ENCODE data around the gene BPIFB6.

The BPIFB6 gene

DNA sequence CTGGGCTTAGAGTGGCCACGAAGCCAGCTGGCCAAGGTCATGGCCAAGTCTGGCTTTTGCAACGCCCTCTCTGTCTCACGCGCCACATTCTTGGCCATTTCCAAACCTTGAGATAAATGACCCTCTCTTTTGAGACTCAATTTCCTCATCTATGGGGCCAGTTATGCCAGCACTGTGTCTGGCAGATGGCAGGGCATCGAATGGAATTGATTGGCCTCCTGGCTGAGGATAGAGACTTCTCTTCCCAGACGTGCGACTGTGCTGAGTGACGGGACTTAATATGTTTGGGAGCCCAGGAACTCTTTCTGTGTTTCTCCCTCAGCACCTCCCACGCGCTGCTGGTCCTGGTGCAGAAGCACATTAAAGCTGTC, 16.3 kb upstream of the BPIFB6 start:
- peak in 2 of 58 donors; percentile 3 to 7 for DNase-seq

DNA sequence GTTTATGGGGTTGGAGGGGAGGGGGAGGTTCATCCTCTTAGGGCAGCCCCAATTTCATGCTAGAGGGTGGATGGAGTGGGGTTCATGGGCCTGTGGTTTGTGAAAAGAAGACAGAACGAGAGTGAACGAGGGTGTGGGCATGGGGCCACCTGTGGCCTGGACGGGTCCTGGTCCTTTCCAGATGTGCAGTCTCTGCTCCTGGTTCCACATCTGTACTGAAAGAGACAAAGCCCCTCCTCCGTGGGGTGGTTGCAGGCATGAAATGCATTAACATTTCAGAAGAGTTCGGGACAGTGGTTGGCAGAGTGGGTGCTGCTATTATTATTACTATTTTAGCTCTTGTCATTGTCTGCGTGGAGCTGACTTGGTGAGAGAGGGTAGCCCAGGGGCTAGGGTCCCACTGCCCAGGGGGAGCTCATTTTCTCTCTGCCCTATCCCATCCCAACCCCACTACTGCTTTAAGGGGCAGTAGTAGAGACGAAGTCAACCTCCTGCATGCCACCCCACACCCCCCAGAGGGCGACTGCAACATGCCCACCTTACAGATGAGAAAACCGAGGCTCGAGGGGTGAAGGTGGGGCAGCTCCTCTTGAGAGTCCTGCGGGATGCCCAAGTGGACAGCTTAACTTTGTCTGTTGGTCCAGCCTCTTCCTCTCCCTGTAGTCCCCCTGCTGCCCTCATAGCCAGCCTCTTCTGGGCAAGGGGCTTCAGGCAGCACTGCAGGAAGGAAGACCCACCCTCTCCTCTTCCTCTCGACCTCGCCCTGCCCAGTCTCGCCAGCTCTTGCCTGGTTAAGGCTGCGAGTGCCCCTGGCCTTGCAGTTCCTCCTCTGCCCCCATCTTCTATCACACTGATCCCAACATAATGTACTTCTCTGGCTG, 15.5 kb upstream of the BPIFB6 start:
- no peak for DNase-seq

DNA sequence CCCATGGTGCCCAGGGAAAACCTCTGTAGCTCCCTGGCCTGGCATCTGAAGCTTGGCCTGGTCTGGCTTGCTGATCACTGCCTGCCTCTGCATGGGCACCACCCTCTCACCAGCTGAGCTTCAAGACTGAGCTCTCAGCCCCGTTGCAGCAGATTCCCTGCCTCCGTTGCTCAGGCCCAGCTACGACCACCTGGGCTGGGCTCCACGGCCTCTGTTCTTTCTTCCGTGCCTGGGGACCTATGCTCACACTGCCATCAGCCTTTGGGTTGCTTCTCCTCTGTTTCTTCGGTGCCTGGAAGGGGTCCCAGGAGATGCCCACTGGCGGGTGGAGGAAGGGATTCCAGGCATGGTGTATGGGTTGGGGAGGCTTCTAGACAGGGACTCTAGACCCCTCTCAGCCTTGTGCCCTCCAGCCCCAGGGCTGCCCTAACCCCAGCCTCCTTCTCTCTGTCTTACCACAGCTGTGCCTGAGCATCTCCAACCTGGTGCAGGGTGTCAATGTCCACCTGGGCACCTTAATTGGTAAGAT, 14.8 kb upstream of the BPIFB6 start:
- no peak for DNase-seq

DNA sequence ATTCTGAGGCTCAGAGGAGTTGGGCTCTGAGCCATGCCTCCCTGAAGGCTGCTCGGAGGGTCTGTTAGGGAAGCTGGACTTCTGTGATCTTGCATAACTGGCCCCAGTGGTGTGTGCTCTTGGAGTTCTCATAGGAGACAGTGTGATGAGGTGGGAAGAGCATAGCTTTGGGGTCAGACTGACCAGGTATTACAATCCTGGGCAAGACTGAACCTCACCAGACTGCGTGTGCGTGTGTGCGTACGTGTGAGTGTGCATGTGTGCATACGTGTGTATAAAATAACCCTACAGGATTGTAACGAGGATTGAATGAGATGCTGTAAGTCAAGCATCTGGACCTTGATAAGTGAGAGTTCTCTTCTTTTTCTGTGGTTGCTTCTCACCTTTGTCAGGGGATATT, 13.9 kb upstream of the BPIFB6 start:
- no peak for DNase-seq

DNA sequence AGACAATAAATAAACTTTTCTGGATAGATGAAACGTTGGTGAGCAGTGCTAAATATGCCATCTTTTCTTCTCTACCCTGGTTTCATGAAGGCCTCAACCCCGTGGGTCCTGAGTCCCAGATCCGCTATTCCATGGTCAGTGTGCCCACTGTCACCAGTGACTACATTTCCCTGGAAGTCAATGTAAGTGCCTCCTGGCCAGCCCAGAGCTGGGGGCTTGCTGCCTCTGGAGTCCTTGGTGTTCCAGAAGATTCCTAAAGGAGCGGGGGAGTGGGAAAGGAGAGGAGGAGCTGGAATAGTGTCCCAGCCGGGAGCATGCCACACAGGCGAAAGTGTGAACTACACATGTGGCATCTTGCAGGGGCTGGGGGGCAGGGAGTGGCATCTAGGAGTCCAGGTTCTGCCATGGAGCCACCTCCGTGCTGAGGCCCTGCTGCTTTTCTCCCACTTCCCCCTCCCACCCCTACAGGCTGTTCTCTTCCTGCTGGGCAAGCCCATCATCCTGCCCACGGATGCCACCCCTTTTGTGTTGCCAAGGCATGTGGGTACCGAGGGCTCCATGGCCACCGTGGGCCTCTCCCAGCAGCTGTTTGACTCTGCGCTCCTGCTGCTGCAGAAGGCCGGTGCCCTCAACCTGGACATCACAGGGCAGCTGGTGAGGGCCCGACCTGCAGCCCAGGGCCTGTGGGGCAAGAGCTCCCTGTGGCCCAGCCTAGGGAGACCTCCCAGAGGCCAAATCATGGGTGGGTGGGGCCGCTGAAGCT, 13.1 kb upstream of the BPIFB6 start:
- no peak for DNase-seq

DNA sequence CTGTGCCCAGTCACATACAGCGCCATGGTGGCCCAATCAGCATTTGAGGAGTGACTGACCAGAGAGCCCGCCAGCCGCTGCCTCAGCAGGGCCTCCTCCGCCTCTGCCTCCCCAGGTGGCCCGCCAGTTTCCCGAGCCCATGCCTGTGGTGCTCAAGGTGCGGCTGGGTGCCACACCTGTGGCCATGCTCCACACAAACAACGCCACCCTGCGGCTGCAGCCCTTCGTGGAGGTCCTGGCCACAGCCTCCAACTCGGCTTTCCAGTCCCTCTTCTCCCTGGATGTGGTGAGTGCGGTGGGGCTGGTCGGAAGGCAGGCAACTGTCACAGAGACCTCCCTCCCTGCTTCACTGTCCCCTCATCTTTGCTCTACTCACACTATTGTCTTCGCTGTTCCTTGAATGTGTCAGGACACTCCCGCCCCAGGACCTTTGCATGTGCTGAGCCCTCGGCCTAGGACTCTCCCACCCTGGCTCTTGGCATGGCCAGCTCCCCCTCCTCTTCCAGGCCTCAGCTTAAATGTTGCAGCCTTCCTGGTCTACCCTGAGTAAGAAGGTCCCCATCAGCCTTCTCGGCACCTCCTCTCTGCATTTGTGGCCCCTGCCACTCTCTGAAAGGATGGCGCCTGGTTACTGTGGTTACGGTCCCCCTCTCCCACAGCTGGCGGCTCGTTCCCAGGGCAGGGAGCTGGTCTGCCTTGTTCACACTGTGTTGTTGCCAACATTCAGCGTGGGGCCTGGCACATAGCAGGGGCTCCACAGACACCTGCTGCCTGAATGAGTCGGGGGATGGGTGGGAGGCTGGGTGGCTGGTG, 11.8 kb upstream of the BPIFB6 start:
- no peak for DNase-seq

DNA sequence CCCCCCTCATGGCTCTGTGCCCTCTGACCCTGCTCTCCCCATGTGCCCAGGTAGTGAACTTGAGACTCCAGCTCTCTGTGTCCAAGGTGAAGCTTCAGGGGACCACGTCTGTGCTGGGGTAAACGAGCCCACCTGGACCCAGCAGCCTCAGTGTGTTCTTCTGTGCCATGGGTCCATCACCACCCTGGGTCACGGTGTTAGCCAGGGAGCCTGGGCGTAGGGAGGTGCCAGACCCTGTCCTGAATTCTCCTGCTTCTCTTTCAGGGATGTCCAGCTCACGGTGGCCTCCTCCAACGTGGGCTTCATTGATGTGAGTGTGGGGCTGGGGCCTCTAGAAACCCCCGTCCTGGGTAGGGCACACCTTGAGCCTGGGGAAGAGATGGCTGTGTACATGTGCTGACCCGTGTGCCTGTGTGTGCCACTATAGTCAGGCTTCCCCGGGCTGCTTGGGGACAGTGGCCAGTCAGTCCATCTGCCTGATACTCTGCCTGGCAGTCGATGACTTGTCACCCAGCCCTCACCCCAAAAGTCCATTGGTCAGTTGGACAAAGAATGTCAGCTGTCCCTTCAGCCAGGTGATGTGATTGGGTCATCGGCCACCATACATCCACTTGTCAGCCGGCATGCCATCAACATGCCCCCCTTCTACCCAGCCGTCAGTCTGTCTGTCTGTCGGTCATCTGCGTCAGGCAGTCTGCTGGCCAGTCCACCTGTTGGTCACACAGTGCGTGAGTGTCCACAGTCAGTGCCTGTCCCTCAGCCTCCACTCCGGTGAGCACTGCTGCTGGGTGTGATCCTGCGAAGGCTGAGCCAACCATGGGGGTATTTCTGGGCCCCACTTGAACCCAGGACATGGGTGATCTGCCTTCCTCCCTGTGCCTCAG, 10.9 kb upstream of the BPIFB6 start:
- DNase-seq, result no peak

DNA sequence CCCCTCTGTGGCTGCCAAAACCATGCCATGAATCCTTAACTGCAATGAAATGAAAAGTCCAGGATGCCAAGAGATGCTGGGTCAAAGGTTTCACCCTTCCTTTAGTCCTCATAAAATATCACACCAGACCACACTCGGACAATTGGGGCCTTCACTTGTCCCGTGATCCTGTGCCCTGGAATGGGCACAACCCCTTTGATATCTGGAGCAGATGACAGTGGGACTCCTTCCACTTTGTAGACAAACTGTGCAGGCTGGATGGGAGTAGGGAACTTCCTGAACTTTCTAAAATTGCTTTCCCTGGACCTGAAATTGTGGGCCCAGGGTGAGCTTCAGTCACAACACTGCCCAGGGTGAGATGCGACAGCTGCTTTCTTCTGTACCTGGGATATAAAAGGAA, 9.6 kb upstream of the BPIFB6 start:
- no peak for DNase-seq

DNA sequence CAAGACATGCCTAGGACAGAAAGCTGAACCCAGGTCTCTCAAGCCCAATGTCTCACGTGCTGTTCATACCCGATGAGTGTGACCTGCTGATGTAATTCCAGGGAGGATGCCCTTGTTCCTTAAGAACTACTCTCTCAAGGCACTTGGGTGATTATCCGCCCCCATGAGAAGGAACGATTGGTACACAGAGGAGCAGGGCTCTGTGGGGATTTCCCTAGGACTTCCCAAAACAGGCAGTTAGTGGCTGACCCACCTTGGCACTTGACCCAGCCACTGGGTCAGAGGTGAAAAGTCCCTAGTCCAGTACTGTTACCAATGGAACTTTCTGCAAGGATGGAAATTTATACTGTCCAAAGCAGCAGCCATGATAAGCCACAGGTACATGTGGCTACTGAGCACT, 9.2 kb upstream of the BPIFB6 start:
- no peak for DNase-seq

DNA sequence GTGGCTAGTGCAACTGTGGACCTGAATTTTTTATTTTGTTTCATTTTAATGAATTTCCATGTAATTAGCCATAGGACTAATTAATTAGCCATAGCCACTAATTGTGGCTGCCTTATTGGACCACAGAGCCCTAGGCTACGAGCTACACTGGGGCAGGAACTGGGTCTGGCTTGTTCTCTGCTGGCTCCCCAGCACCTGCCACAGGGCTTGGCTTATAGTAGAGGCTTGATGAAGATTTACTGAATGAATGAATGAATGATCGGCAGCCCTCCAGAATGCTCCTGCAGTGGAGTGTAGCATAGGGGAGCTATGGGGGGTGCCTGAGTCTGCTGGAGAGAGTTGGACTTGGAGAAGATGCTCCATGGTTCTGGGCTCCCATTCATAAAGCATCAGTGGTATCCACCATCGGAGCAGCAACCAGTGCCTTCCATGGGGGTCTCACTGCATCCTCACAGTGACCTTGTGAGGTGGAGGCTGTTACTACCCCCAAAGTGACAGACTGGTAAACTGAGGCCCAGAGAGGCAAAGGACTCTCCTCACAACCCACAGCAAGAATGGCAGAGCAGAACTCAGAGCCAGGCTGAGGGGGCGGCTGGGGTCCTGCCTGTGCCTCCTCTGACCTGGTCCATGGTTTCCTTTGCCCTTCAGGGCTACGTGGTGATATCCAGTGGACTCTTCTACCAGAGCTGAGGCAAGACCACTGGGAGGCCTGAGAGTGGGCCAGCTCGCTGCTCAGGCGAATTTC, 8.6 kb upstream of the BPIFB6 start:
- DNase-seq, result no peak

DNA sequence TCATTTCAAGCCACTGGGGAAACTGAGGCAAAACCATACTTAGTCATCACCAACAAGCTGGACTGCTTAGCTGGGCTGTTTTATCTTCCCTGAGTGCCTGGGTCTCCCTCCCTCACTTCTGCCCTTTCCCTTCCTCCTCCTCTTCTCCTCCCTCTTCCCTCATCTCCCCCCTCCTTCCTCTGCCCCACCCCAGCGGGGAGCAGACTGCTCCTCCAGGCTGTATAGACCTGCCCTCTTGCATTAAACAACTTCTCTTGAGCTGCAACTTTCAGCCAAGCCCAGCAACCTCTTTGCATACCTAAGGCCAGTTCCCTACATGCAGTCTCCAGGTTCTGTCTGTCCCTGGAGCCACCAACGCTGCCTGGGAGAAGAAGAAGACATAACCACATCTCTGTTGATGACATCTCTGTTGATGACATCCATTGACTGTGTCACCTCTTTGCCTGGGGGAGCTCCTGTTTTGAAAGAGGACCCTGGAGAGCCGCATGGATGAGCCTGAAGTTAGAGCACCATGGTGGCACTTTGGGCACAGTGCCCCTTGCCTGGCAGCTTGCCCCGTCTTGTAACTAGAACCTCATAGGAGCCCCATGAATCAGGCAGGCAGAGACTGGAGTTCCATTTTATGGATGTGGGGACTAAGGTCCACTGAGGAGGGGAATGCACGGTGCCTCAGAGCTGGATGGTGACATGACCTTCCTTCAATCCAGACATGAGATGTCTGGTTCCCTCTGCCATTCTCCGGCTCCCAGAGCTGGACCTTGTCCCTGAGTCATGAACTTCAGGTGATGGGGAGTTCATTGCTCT, 7.8 kb upstream of the BPIFB6 start:
- no peak for DNase-seq

DNA sequence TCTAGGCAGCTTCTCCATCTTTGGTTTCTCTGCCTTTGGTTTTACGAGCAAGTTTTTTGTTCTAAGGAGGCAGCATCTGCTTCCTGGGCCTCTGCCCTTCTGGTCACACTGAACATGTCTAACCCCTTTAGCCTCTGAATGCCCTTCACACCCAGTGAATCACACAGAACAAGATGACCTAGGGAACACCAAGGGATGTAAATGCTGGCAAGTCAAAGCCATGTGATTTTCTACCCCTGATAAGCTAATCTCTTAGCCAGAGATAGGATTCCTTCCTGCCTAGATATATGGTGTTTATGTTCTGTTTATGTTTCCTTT, 7.2 kb upstream of the BPIFB6 start:
- DNase-seq, result no peak

DNA sequence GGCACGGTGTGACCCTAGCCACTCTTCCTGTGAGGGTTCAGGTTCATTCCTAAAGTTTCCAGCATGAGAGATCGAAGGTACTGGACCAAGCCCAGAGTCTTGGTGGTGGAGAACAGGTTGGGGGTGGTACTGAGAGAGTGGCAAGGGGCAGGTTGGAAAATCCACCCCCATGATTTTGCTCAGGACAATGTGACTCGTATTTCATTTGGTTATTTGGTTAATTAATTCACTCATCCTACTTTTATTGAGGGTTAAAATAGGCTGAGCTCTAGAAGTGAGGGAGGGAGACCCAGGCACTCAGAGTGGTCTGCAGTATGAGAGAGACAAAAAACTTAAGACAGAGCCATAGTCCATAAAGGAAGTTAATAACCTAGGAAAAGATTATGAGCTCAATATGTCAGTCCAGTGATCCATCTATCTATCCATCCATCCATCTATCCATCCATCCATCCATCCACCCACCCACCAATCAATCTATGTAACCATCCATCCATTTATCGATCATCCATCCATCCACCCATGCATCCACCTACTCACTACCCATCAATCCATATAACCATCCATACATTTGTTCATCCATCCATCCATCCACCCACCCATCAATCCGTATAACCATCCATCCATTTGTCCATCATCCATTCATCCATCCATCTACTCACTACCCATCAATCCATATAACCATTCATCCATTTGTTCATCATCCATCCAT, 6.7 kb upstream of the BPIFB6 start:
- no peak for DNase-seq

DNA sequence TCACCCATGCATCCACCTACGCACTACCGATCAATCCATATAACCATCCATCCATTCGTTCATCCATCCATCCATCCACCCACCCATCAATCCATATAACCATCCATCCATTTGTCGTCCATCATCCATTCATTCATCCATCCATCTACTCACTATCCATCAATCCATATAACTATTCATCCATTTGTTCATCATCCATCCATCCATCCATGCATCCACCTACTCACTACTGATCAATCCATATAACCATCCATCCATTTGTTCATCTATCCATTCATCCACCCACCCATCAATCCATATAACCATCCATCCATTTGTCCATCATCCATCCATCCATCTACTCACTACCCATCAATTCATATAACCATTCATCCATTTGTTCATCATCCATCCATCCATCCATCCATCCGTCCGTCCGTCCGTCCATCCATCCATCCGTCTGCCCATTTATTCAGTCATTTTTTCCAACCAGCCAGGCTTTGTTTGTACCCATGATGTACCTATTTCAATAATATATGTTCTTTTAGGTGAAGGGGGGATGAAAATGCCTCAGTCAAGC, 6.1 kb upstream of the BPIFB6 start:
- DNase-seq, result no peak

DNA sequence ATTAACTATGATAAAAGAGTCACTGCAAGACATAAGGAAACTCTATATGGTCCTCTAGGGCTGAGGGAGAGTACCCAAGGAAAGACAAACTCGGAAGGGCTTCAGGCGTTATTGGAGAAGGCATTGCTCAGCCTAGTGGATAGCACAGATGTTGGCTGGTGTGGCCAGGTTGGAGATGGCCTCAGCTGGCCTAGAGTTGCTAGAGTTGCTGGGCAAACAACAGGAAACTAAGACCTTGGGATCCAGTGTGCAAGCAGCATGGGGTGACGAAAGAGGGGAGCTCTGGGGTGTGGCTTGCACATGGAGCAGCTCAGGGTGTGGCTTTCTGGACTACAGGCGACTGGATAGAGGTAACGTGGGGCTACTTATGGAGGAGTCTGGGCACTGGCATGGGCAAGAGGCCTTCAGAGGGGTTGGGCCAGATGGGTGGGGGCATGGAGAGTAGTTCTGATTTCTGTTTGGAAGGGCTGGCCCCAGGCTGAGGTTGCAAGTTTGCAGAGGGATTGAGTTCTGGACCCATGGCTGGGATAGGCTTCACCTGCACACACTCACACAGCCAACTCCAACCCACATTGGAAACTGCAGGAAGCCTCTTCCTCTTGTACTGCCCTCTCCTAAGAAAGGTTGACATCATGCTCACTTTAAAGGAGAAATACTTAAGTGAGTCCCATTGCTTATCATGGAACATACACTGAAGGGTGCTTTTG, 5.2 kb upstream of the BPIFB6 start:
- no peak for DNase-seq

DNA sequence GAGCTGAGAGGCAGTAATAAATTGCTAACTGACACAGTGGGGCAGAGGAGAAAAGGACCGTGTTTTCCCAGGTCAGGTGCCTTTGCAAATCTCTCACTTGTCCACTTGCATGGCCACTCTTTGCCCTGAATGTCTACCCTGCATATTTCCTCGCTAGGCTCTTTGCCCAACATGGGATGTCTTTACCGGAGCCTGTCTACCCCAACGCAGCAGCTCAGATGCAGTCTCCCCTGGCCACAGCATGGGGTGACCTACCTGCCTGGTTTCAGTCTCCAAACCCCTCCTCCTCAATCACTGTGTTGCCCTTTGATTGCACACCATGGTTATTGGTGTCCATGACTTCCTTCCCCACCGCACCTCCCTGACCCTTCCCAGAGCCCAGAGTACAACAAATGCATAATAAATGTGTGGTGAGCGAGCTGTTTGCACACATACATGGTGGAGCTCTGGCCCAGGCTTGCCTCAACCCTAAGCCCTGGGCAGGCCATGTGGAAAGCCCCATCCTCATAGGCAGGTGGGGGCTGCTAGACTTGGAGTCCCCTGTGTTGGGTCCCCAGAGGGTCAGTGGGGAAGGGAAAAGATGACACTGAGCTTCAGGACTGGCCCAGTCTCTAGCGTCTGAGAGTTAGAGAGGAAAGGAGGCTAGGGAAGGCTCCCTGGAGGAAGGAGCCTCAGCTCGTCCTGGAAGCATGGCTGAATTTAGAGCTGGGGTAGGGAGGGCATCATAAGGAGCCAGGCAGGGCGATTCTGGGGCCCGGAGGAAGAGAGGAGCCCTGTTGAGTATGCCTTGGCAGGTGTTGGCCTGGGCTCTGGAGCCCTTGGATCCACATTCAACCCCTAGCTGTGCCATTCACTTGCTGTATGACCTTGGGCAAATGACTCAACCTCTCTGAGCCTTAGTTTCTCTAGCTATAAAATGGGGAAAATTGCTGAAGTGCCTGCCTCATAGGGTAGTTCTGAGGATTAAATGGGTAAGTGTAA, 4.4 kb upstream of the BPIFB6 start:
- DNase-seq, result no peak
